SU-DHL-6 (cell line): ENCODE measurements around the gene CDC37.

Source experiments
- H2AFZ ChIP-seq: fragments of 200-600 bp; sonication (generic); 2 replicates; pipeline ENCODE4 v1.6.1; 2014; ENCODE audit warnings: low read depth, mild to moderate bottlenecking, moderate library complexity, mixed read lengths, antibody characterized with exemption, low read length; ENCODE audit not compliant: severe bottlenecking
- H3F3A ChIP-seq: fragments of 200-600 bp; shearing (Covaris generic); 2 replicates; pipeline ENCODE4 v1.6.0; 2016; ENCODE audit warnings: antibody characterized with exemption, mild to moderate bottlenecking; ENCODE audit not compliant: insufficient read depth
- H3K27ac ChIP-seq: fragments of 200-600 bp; sonication (generic); 2 replicates; pipeline ENCODE4 v1.5.1; 2016; ENCODE audit warnings: low read depth, mild to moderate bottlenecking, low read length, moderate library complexity, mixed read lengths
- H3K27me3 ChIP-seq: fragments of 200-600 bp; sonication (generic), shearing (Covaris generic); 2 replicates; pipeline ENCODE4 v1.6.0; 2014; ENCODE audit warnings: mild to moderate bottlenecking, low read length
- H3K36me3 ChIP-seq: fragments of 200-600 bp; sonication (generic); 2 replicates; pipeline ENCODE4 v1.6.1; 2014; ENCODE audit warnings: mild to moderate bottlenecking, low read length, mixed read lengths
- H3K4me2 ChIP-seq: fragments of 300-600, 200-600 bp; shearing (Covaris generic), sonication (generic); 2 replicates; pipeline ENCODE4 v1.6.0; 2014; ENCODE audit warnings: low read length, low read depth, mild to moderate bottlenecking; ENCODE audit not compliant: poor library complexity, severe bottlenecking
- H3K4me3 ChIP-seq: fragments of 200-600 bp; sonication (generic); 2 replicates; pipeline ENCODE4 v1.5.1; 2014; ENCODE audit warnings: antibody characterized with exemption, low read length, mild to moderate bottlenecking, mixed read lengths; ENCODE audit not compliant: insufficient read depth, poor library complexity, severe bottlenecking
- H3K79me2 ChIP-seq: fragments of 200-600 bp; sonication (generic); 2 replicates; pipeline ENCODE4 v1.6.1; 2014; ENCODE audit warnings: mild to moderate bottlenecking, low read length, moderate library complexity; ENCODE audit not compliant: insufficient read depth
- H3K9ac ChIP-seq: fragments of 200-600 bp; sonication (generic); 2 replicates; pipeline ENCODE4 v1.7.0; 2014; ENCODE audit warnings: mild to moderate bottlenecking, low read length
- H3K9me2 ChIP-seq: fragments of 200-600 bp; sonication (generic); replicated peaks from 2 replicates; pipeline ENCODE4 v1.6.1; 2014; ENCODE audit warnings: low read length; ENCODE audit not compliant: insufficient read depth
- H3K9me3 ChIP-seq: fragments of 200-600 bp; sonication (generic); 2 replicates; pipeline ENCODE4 v1.6.1; 2014; ENCODE audit warnings: low read length, mixed read lengths; ENCODE audit not compliant: insufficient read depth
- H4K20me1 ChIP-seq: fragments of 200-600 bp; sonication (generic); 2 replicates; pipeline ENCODE4 v1.6.1; 2014; ENCODE audit warnings: low read depth, mild to moderate bottlenecking, antibody characterized with exemption, low read length, moderate library complexity, mixed read lengths
- EZH2phosphoT487 ChIP-seq: fragments of 200-600 bp; sonication (generic), shearing (Covaris generic); conservative IDR thresholded peaks from 2 replicates; pipeline ENCODE4 v1.6.1; 2018; ENCODE audit warnings: mild to moderate bottlenecking, antibody characterized with exemption, low read length, moderate library complexity, mixed read lengths
- TF ChIP-seq, protein P1 (sequence below): fragments of 200-600 bp; sonication (generic); IDR thresholded peaks from one replicate; pipeline ENCODE4 v1.5.1; 2017; ENCODE audit warnings: antibody characterized with exemption, mild to moderate bottlenecking, low read length, moderate library complexity; ENCODE audit not compliant: insufficient read depth, poor library complexity, severe bottlenecking

Gene CDC37

DNA sequence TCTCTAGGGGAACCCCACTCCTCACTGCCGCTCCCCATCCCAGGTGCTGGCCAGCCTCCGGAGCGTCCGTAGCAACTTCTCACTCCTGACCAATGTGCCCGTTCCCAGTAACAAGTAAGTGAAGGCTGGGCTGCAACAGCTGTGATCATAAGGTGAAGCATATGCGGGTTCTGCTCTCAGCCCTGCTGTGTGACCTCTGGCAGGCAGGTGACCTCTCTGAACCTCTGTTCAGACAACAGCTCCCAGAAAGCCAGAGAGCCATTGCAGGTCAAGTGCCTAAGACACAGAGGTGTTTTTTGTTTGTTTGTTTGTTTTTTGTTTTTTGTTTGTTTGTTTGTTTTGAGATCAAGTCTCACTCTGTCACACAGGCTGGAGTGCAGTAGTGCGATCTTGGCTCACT lies 45.7 kb upstream of the CDC37 start:
- Histone ChIP-seq H3F3A (no peaks in the 10 kb centered on the region), H3K79me2 (no peaks in the 10 kb centered on the region; the same call in 1 of the 2 replicates), H3K4me3 (no peak overlapping the region), H2AFZ (no peak overlapping the region), H3K9me2 (no peaks in the 10 kb centered on the region), H3K27ac (no peak overlapping the region), H3K9me3 (no peaks in the 10 kb centered on the region), H3K27me3 (no peaks in the 10 kb centered on the region), H4K20me1 (no peaks in the 10 kb centered on the region), H3K36me3 (no peaks in the 10 kb centered on the region), H3K4me2 (no peak overlapping the region), H3K9ac (no peak overlapping the region)
- TF ChIP-seq EZH2phosphoT487 = no peak
- TF ChIP-seq, protein P1, sequence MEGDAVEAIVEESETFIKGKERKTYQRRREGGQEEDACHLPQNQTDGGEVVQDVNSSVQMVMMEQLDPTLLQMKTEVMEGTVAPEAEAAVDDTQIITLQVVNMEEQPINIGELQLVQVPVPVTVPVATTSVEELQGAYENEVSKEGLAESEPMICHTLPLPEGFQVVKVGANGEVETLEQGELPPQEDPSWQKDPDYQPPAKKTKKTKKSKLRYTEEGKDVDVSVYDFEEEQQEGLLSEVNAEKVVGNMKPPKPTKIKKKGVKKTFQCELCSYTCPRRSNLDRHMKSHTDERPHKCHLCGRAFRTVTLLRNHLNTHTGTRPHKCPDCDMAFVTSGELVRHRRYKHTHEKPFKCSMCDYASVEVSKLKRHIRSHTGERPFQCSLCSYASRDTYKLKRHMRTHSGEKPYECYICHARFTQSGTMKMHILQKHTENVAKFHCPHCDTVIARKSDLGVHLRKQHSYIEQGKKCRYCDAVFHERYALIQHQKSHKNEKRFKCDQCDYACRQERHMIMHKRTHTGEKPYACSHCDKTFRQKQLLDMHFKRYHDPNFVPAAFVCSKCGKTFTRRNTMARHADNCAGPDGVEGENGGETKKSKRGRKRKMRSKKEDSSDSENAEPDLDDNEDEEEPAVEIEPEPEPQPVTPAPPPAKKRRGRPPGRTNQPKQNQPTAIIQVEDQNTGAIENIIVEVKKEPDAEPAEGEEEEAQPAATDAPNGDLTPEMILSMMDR = no peak

DNA sequence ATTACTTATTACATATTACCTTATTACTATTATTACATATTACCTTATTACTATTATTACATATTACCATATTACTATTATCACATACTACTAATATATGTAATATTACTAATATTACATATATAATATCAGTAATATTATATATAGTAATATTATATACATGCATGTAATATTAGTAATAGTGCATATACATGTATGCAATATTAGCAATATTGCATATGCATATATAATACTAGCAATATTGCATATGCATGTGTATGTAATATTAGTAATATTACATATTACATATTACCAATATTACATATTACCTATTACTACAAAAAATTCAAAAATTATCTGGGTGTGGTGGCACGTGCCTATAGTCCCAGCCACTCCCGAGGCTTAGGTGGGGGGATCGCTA lies 39.4 kb upstream of the CDC37 start:
- no peak overlapping the region for H3K27ac ChIP-seq
- no peaks in the 10 kb centered on the region; the same call in 1 of the 2 replicates for H3F3A ChIP-seq
- no peaks in the 10 kb centered on the region for H3K27me3 ChIP-seq
- H2AFZ ChIP-seq = no peak overlapping the region
- H3K36me3 ChIP-seq = no peaks in the 10 kb centered on the region
- TF ChIP-seq, protein P1 = no peak
- no peak for TF ChIP-seq EZH2phosphoT487
- H3K9ac ChIP-seq = no peak overlapping the region
- no peaks in the 10 kb centered on the region for H3K9me3 ChIP-seq
- H3K79me2 ChIP-seq = peaks cover 8% of the 10 kb centered on the region
- H3K4me3 ChIP-seq = no peak overlapping the region
- no peak overlapping the region for H3K4me2 ChIP-seq
- H3K9me2 ChIP-seq = no peaks in the 10 kb centered on the region
- no peaks in the 10 kb centered on the region for H4K20me1 ChIP-seq

DNA sequence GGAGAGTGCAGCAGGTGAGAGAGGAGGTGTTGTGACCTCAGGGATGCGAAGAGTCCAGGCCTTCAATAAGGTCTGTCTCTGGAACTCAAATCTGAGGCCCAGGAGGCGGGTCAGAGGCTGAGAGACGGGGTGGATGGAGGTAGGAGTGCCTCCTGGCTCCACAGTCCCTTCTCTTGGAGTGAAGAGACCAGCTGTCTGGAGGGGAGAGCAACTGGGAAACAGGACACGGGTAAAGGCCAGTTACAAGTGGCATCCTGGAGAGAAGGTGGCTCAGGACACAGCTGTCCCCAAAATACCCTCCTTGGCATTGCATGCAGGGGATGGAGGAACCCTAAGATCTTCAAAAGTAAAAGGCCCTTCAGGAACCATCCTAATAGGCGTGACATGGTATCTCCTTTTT lies 36.2 kb upstream of the CDC37 start:
- Histone ChIP-seq H3K9me3 (no peaks in the 10 kb centered on the region), H4K20me1 (no peaks in the 10 kb centered on the region), H3K9ac (no peak overlapping the region), H3K79me2 (peaks cover 12% of the 10 kb centered on the region), H3K27ac (no peak overlapping the region), H3K27me3 (no peaks in the 10 kb centered on the region), H2AFZ (no peak overlapping the region), H3K4me2 (no peak overlapping the region), H3F3A (no peaks in the 10 kb centered on the region; the same call in 1 of the 2 replicates), H3K9me2 (no peaks in the 10 kb centered on the region), H3K4me3 (no peak overlapping the region), H3K36me3 (no peaks in the 10 kb centered on the region)
- no peak for TF ChIP-seq EZH2phosphoT487
- TF ChIP-seq, protein P1 = no peak

DNA sequence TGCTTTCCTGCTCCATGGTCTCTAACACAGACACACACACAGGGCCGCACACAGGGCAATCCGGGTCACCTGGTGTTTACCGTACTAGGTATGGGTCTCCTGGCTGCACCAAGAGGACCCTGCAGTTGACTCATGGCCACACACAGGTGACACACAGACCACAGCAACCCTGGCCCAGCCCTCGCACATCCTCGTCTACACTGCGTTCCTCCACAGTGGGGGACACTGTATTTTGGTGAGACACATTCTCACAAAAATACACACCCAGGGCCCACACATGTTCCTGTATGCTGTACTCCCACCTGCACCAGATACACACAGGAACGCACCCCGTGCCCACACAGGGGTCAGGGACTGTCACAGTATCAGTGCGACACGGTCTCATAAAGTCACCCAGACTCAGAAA lies 29.8 kb upstream of the CDC37 start:
- Histone ChIP-seq H3K9me2 (no peaks in the 10 kb centered on the region), H3K9ac (no peak overlapping the region), H3K4me3 (no peak overlapping the region), H3F3A (peaks cover 8% of the 10 kb centered on the region; the same call in 1 of the 2 replicates), H3K36me3 (no peaks in the 10 kb centered on the region), H3K9me3 (no peaks in the 10 kb centered on the region), H4K20me1 (no peaks in the 10 kb centered on the region; the same call in 1 of the 2 replicates), H3K79me2 (peaks cover 17% of the 10 kb centered on the region; the same call in 1 of the 2 replicates), H2AFZ (no peak overlapping the region), H3K4me2 (no peak overlapping the region), H3K27me3 (no peaks in the 10 kb centered on the region), H3K27ac (no peak overlapping the region)
- no peak for TF ChIP-seq EZH2phosphoT487
- TF ChIP-seq, protein P1 = no peak
